ENCODE data around the gene HS3ST3B1. TPM values are rescaled to one million over a fixed set of nuclear protein-coding genes. Genes with fewer than 3 reads are reported as not detected.

The HS3ST3B1 gene
- total and polyA plus RNA-seq, 7 donors = 0.23 to 1.6 (median 0.64) TPM

DNA sequence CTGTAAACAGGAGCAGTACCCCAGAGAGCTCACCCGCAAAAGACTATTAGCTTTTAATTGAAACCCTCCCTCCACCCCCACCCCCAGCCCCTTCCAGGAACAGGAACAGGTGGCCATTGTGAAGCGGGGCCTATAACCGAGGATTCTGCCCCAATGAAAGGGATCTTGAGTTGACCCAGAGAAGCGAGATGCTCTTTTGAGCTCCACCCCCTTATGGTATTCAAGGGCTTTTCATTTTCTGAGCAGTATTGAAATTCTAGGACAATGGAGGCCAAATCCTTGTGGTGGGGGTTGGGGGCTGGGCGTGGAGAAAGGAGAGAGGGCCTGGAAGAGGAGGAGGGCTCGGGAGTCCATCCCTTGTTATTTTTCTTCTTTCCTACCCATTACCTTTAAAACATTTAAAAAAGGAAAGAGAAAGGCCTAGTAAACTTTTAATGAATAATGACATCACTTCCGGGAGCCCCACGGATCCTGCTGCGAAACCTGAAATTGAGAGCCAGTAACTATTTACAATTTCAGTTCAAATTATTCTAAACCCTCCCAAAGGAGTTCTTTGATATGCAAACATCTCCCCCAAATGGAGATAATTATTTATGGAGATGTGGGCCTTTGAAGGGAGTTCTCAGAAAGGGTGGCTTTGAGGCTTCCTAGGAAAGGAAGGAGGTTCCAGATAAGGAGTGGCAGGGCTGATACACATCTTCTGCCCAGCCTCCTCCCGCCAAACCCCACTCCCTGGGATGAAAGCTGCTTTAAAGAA lies 30.5 kb downstream of the HS3ST3B1 start:
- intact Hi-C loops (cut with DNase I) = no loop called here
- Histone ChIP-seq H3K36me3 (ENCODE audit: insufficient read depth in 1 of 2, low read depth in 1 of 2) (no peaks in the 10 kb centered on the region), H3K27ac (no peak overlapping the region), H3K4me3 (no peak overlapping the region), H3K9me3 (no peaks in the 10 kb centered on the region), H3K27me3 (ENCODE audit: insufficient read depth in 3 of 3, low read length in 2 of 3) (no peaks in the 10 kb centered on the region), H3K4me1 (no peaks in the 10 kb centered on the region)
- ATAC-seq (no peak), DNase-seq (no peak)
- TF ChIP-seq, protein P1, sequence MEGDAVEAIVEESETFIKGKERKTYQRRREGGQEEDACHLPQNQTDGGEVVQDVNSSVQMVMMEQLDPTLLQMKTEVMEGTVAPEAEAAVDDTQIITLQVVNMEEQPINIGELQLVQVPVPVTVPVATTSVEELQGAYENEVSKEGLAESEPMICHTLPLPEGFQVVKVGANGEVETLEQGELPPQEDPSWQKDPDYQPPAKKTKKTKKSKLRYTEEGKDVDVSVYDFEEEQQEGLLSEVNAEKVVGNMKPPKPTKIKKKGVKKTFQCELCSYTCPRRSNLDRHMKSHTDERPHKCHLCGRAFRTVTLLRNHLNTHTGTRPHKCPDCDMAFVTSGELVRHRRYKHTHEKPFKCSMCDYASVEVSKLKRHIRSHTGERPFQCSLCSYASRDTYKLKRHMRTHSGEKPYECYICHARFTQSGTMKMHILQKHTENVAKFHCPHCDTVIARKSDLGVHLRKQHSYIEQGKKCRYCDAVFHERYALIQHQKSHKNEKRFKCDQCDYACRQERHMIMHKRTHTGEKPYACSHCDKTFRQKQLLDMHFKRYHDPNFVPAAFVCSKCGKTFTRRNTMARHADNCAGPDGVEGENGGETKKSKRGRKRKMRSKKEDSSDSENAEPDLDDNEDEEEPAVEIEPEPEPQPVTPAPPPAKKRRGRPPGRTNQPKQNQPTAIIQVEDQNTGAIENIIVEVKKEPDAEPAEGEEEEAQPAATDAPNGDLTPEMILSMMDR (IDR thresholded peaks at IDR 0.05) = no peak
- 67 to 72% (median 72%) methylated on average over 10 of the region's 10 CpGs for WGBS, 3 donors

GRCh38 chr17:14331982-14332298 lies 31.1 kb downstream of the HS3ST3B1 start:
- 72 to 77% (median 77%) methylated on average over 3 of the region's 3 CpGs for WGBS, 3 donors
- Histone ChIP-seq H3K27me3 (ENCODE audit: insufficient read depth in 3 of 3, low read length in 2 of 3) (no peaks in the 10 kb centered on the region), H3K4me1 (no peaks in the 10 kb centered on the region), H3K27ac (no peak overlapping the region), H3K9me3 (no peaks in the 10 kb centered on the region), H3K36me3 (ENCODE audit: insufficient read depth in 1 of 2, low read depth in 1 of 2) (no peaks in the 10 kb centered on the region), H3K4me3 (no peak overlapping the region)
- TF ChIP-seq, protein P1 (IDR thresholded peaks at IDR 0.05) = no peak
- ATAC-seq (no peak), DNase-seq (no peak)
- intact Hi-C loops (cut with DNase I) = no loop called here

GRCh38 chr17:14332331-14332730 lies 31.4 kb downstream of the HS3ST3B1 start:
- TF ChIP-seq, protein P1 (IDR thresholded peaks at IDR 0.05) = no peak
- 78 to 85% (median 84%) methylated on average over 10 of the region's 10 CpGs for WGBS, 3 donors

GRCh38 chr17:14333506-14333905 lies 32.6 kb downstream of the HS3ST3B1 start:
- TF ChIP-seq, protein P1 (IDR thresholded peaks at IDR 0.05) = no peak
- H3K27ac ChIP-seq = no peak overlapping the region
- H3K4me1 ChIP-seq = no peaks in the 10 kb centered on the region
- H3K36me3 ChIP-seq (ENCODE audit: insufficient read depth in 1 of 2, low read depth in 1 of 2) = no peaks in the 10 kb centered on the region
- 92 to 98% (median 94%) methylated on average over 7 of the region's 7 CpGs for WGBS, 3 donors
- no peaks in the 10 kb centered on the region for H3K27me3 ChIP-seq (ENCODE audit: insufficient read depth in 3 of 3, low read length in 2 of 3)
- intact Hi-C loops (cut with DNase I) = no loop called here
- H3K9me3 ChIP-seq = no peaks in the 10 kb centered on the region
- no peak overlapping the region for H3K4me3 ChIP-seq
- ATAC-seq (no peak), DNase-seq (no peak)

More at GRCh38 chr17:14332331-14332730, 31.4 kb downstream of the HS3ST3B1 start:
- Histone ChIP-seq H3K27ac (no peak overlapping the region), H3K36me3 (ENCODE audit: insufficient read depth in 1 of 2, low read depth in 1 of 2) (no peaks in the 10 kb centered on the region), H3K4me3 (no peak overlapping the region), H3K9me3 (no peaks in the 10 kb centered on the region), H3K4me1 (no peaks in the 10 kb centered on the region), H3K27me3 (ENCODE audit: insufficient read depth in 3 of 3, low read length in 2 of 3) (no peaks in the 10 kb centered on the region)
- ATAC-seq (no peak), DNase-seq (no peak)
- intact Hi-C loops (cut with DNase I) = no loop called here
